PC-3 (cell line): ENCODE measurements around the gene NOL11.

Experiments used
- CTCF ChIP-seq: fragments of 300-600 bp; sonication (generic); conservative IDR thresholded peaks from 2 replicates; pipeline ENCODE4 v1.5.1; 2017; ENCODE audit warnings: antibody characterized with exemption, low read depth, mild to moderate bottlenecking, low read length
- EZH2 ChIP-seq: fragments of 300-600 bp; sonication (generic); IDR thresholded peaks from one replicate; pipeline ENCODE4 v1.6.1; 2017; ENCODE audit warnings: antibody characterized with exemption, mild to moderate bottlenecking, low read length; ENCODE audit not compliant: unreplicated experiment
- EZH2phosphoT487 ChIP-seq: fragments of 300-600 bp; sonication (generic); IDR thresholded peaks from 2 replicates; pipeline ENCODE4 v1.6.1; 2018; ENCODE audit warnings: mild to moderate bottlenecking, antibody characterized with exemption, low read length, borderline replicate concordance

GRCh38 chr17:67733449-67733848 is 15.7 kb downstream of the NOL11 start:
- TF ChIP-seq CTCF (no peak), EZH2 (no peak), EZH2phosphoT487 (no peak)
